WTC11 (cell line): ENCODE measurements around the gene HECW1. TPM values are rescaled to one million over a fixed set of nuclear protein-coding genes. Genes with fewer than 3 reads are reported as not detected.

Source experiments
- ATAC-seq: fragments of 200-7000 bp; cut with Tn5 transposase; 2 replicates; pipeline ENCODE4 v1.10.0; 2021; ENCODE audit warnings: mild to moderate bottlenecking, moderate library complexity
- CTCF ChIA-PET: fragments of 300-600 bp; sonication (Branson Sonifier 250); formaldehyde crosslinking; loops from one replicate; lab custom pipeline; 2021; ENCODE audit warnings: antibody characterized with exemption; lab: Charles Lee
- POLR2A ChIA-PET: fragments of 350-600 bp; sonication (Branson Sonifier 250); formaldehyde crosslinking; loops from one replicate; lab custom pipeline; 2021; ENCODE audit warnings: antibody characterized with exemption; lab: Charles Lee
- DNase-seq: peaks from one replicate; pipeline ENCODE4 v3.0.0; 2021; ENCODE audit warnings: low spot score
- H3K27ac Mint-ChIP-seq: 2 replicates; pipeline ENCODE4 v1.8.0; 2021; ENCODE audit warnings: mixed read lengths
- H3K27me3 Mint-ChIP-seq: 2 replicates; pipeline ENCODE4 v1.8.0; 2021; ENCODE audit warnings: low read depth, mild to moderate bottlenecking, moderate library complexity, mixed read lengths
- H3K36me3 Mint-ChIP-seq: 2 replicates; pipeline ENCODE4 v1.8.0; 2021; ENCODE audit warnings: mixed read lengths
- H3K4me1 Mint-ChIP-seq: 2 replicates; pipeline ENCODE4 v1.8.0; 2022; ENCODE audit warnings: mixed read lengths
- H3K4me3 Mint-ChIP-seq: 2 replicates; pipeline ENCODE4 v1.8.0; 2021; ENCODE audit warnings: mild to moderate bottlenecking, moderate library complexity, mixed read lengths
- H3K9me3 Mint-ChIP-seq: 2 replicates; pipeline ENCODE4 v1.8.0; 2021; ENCODE audit warnings: mixed read lengths
- AFF4 ChIP-seq: sonication (generic); formaldehyde crosslinking; IDR thresholded peaks from 2 replicates; pipeline ENCODE4 v1.8.1; 2023; ENCODE audit warnings: mild to moderate bottlenecking, missing genetic modification reagents, borderline replicate concordance
- ARID4B ChIP-seq: sonication (generic); formaldehyde crosslinking; IDR thresholded peaks from 2 replicates; pipeline ENCODE4 v1.8.0; 2023; ENCODE audit warnings: missing genetic modification reagents, mild to moderate bottlenecking, borderline replicate concordance
- E2F4 ChIP-seq: sonication (generic); formaldehyde crosslinking; IDR thresholded peaks from 2 replicates; pipeline ENCODE4 v1.8.1; 2022; ENCODE audit warnings: low read depth, mild to moderate bottlenecking, moderate library complexity, missing genetic modification reagents, borderline replicate concordance
- ELF4 ChIP-seq: sonication (generic); formaldehyde crosslinking; IDR thresholded peaks from 2 replicates; pipeline ENCODE4 v1.8.1; 2022; ENCODE audit warnings: low read depth, mild to moderate bottlenecking, moderate library complexity, missing genetic modification reagents
- ETV6 ChIP-seq: sonication (generic); formaldehyde crosslinking; IDR thresholded peaks from 2 replicates; pipeline ENCODE4 v1.8.1; 2022; ENCODE audit warnings: mild to moderate bottlenecking, missing genetic modification reagents
- IRF1 ChIP-seq: sonication (generic); formaldehyde crosslinking; IDR thresholded peaks from 2 replicates; pipeline ENCODE4 v1.8.0; 2023; ENCODE audit warnings: missing genetic modification reagents
- RORB ChIP-seq: fragments of 250-450 bp; sonication (Bioruptor Pico); IDR thresholded peaks from 2 replicates; pipeline ENCODE4 v1.9.0; 2021; ENCODE audit warnings: mild to moderate bottlenecking
- SP1 ChIP-seq: sonication (generic); formaldehyde crosslinking; conservative IDR thresholded peaks from 2 replicates; pipeline ENCODE4 v1.8.1; 2022; ENCODE audit warnings: missing genetic modification reagents
- TEAD4 ChIP-seq: sonication (generic); formaldehyde crosslinking; IDR thresholded peaks from 2 replicates; pipeline ENCODE4 v1.8.0; 2022; ENCODE audit warnings: mild to moderate bottlenecking, missing genetic modification reagents
- ZSCAN18 ChIP-seq: fragments of 250-450 bp; sonication (Bioruptor Pico); IDR thresholded peaks from 2 replicates; pipeline ENCODE4 v2.1.2; 2022; ENCODE audit warnings: mild to moderate bottlenecking, moderate library complexity
- total RNA-seq: library from RNA; stranded (reverse); gene quantifications from 3 replicates; pipeline ENCODE4 v1.2.3, GENCODE V29; 2021

HECW1 gene
- total RNA-seq, 1 experiment from 2014 or later = 6.1 TPM

- TF ChIP-seq ZSCAN18 (CRISPR knock-in tag) (no peak), TEAD4 (CRISPR knock-in tag) (no peak), SP1 (CRISPR knock-in tag) (no peak)
Measured at GRCh38 chr7:43313628-43314378, 201.4 kb downstream of the HECW1 start (continued).

- Mint-ChIP-seq H3K9me3 (no peaks in the 10 kb centered on the region), H3K36me3 (no peaks in the 10 kb centered on the region), H3K27ac (no peak overlapping the region), H3K27me3 (no peaks in the 10 kb centered on the region), H3K4me3 (no peak overlapping the region), H3K4me1 (peaks cover 16% of the 10 kb centered on the region)
- TF ChIP-seq SP1 (CRISPR knock-in tag) = no peak
- no peak for TF ChIP-seq RORB (CRISPR knock-in tag)
- no peak for TF ChIP-seq E2F4 (CRISPR knock-in tag)
- no peak for TF ChIP-seq ARID4B (CRISPR knock-in tag)
- no peak for TF ChIP-seq ELF4 (CRISPR knock-in tag)
- no peak for TF ChIP-seq AFF4 (CRISPR knock-in tag)
- TF ChIP-seq IRF1 (CRISPR knock-in tag) = no peak
- TF ChIP-seq ETV6 (CRISPR knock-in tag) = no peak
- ATAC-seq (no peak), DNase-seq (no peak)
- ChIA-PET POLR2A (no interaction called here), CTCF (interaction anchor here (0.9 to 2.0 kb wide), 2 partner anchors 9 to 125 kb away, joined by 3 to 12 read pairs; no protein-coding TSS in a partner anchor)
Measured at GRCh38 chr7:43314379-43315158, 202.1 kb downstream of the HECW1 start.
